22Rv1 (cell line): ENCODE measurements around the gene MIPOL1.

Experiments
- ZFX ChIP-seq: fragments of 450-650 bp; IDR thresholded peaks from 2 replicates; pipeline ENCODE4 v1.6.1; 2017; ENCODE audit warnings: antibody characterized with exemption, borderline replicate concordance
- TF ChIP-seq, protein P1 (sequence below): fragments of 450-650 bp; IDR thresholded peaks from 2 replicates; pipeline ENCODE4 v1.5.1; 2017; ENCODE audit warnings: mild to moderate bottlenecking

DNA sequence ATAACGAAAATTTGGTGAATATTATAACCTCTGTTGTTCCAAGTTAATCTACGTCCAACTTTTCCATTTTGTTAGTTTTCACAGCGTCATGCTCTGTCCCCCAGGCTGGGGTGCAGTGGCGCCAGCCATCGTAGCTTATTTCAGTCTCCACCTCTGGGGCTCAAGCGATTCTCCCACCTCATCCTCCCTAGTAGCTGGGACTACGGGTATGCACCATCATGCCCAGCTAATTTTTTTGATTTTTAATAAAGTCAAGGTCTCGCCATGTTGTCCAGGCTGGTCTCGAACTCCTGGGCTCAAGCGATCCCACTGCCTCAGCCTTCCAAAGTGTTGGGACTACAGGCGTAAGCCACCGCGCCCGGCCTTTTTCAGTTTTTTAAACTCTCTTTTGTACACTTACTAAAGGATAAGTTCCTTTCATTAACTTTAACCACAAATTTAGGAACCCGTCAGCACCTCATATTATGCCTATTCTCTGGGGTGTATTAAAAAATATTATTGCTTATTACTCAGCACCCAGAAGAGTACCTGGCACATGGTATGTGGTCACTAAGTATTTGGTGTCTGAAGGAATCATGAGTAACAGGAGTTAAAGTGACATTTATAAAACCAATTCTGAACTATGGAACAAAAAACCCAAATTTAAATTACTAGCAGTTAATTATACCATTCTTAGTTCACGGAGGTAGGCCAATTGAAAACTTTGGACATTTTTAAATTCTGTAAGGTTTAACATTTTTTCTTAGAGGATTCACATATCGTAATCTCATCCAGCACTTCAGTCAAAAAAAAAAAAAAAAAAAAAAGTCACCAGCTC, 925 bp upstream of the MIPOL1 start:
- TF ChIP-seq, protein P1, sequence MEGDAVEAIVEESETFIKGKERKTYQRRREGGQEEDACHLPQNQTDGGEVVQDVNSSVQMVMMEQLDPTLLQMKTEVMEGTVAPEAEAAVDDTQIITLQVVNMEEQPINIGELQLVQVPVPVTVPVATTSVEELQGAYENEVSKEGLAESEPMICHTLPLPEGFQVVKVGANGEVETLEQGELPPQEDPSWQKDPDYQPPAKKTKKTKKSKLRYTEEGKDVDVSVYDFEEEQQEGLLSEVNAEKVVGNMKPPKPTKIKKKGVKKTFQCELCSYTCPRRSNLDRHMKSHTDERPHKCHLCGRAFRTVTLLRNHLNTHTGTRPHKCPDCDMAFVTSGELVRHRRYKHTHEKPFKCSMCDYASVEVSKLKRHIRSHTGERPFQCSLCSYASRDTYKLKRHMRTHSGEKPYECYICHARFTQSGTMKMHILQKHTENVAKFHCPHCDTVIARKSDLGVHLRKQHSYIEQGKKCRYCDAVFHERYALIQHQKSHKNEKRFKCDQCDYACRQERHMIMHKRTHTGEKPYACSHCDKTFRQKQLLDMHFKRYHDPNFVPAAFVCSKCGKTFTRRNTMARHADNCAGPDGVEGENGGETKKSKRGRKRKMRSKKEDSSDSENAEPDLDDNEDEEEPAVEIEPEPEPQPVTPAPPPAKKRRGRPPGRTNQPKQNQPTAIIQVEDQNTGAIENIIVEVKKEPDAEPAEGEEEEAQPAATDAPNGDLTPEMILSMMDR, result no peak
- no peak for TF ChIP-seq ZFX
